ENCODE data around the gene LAPTM4A. TPM values are rescaled to one million over a fixed set of nuclear protein-coding genes. Genes with fewer than 3 reads are reported as not detected.

The LAPTM4A gene
- total RNA-seq, 1 donor from 2014 or later: 300 TPM

DNA sequence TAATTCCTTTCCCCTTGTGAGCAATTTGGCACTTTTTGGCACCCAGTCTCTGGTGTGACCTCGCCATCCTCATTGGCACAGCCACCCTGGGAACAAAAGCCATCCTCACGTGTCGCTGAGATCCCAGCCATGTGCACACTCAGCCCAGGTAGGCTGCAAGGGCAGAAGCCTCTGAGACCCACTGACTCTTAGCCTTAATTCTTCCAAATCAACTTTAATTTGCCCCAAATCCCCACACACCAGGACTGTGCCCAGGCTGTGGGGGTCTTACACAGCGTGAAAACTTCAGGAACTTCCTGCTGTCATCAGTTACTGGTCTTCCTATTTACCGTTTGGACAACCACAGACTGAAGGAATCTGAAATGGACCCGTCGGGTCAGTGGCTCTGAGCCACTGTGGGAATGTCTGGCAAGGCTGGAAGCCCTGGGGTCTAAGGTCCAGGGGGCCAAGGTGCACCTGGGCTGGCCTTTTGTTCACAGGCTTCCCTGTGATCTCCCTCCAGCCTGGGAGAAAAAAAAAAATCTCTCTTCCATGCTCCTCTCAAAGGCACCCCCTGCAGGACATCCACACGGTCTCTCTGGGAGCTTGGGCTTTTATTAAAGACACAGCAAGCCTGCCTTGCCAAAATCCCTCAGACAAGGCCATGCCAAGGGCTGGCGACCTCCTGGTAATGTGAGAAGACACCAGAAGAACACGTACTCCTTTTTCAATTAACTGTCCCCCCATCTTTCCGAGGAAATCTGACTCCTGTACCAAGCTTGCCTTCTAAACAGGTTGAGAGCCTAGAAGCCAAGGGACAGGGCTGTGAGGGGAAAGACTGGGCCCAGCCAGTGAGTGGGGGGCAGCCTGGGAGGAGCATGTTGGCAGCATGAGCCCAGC lies 42.1 kb upstream of the LAPTM4A start:
- no peak for TF ChIP-seq EZH2 (IDR thresholded peaks at IDR 0.05; ENCODE audit: insufficient read depth, low read length)
- TF ChIP-seq, protein P1, sequence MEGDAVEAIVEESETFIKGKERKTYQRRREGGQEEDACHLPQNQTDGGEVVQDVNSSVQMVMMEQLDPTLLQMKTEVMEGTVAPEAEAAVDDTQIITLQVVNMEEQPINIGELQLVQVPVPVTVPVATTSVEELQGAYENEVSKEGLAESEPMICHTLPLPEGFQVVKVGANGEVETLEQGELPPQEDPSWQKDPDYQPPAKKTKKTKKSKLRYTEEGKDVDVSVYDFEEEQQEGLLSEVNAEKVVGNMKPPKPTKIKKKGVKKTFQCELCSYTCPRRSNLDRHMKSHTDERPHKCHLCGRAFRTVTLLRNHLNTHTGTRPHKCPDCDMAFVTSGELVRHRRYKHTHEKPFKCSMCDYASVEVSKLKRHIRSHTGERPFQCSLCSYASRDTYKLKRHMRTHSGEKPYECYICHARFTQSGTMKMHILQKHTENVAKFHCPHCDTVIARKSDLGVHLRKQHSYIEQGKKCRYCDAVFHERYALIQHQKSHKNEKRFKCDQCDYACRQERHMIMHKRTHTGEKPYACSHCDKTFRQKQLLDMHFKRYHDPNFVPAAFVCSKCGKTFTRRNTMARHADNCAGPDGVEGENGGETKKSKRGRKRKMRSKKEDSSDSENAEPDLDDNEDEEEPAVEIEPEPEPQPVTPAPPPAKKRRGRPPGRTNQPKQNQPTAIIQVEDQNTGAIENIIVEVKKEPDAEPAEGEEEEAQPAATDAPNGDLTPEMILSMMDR (IDR thresholded peaks at IDR 0.05; ENCODE audit: insufficient read depth, low read depth, low read length): peak; percentile 65
- peaks cover 23% of the 10 kb centered on the region for H3K4me1 Mint-ChIP-seq (ENCODE audit: low read depth, unreplicated experiment)
- no peaks in the 10 kb centered on the region for H3K79me2 ChIP-seq (ENCODE audit: insufficient read depth, low read length)
- no peaks in the 10 kb centered on the region for H3K9me3 Mint-ChIP-seq (ENCODE audit: unreplicated experiment)
- no peak overlapping the region for H3K27ac ChIP-seq (ENCODE audit: low read depth, low read length)
- H3K4me3 Mint-ChIP-seq (ENCODE audit: unreplicated experiment): no peak overlapping the region
- no peaks in the 10 kb centered on the region for H3K36me3 Mint-ChIP-seq (ENCODE audit: low read depth, unreplicated experiment)
- no peak overlapping the region for H3K4me2 ChIP-seq (ENCODE audit: low read length)
- H3K27me3 ChIP-seq (ENCODE audit: insufficient read depth, low read length): no peaks in the 10 kb centered on the region
- peaks cover 22% of the 10 kb centered on the region for H3K4me1 ChIP-seq (ENCODE audit: insufficient read depth, low read length)
- H3K36me3 ChIP-seq (ENCODE audit: insufficient read depth, low read length): no peaks in the 10 kb centered on the region
- peak overlapping the region; percentile 53 for H3K27ac Mint-ChIP-seq (ENCODE audit: unreplicated experiment)
- H3K9ac ChIP-seq (ENCODE audit: low read length): no peak overlapping the region
- no peaks in the 10 kb centered on the region for H4K20me1 ChIP-seq (ENCODE audit: insufficient read depth, low read length)
- H3K4me3 ChIP-seq (ENCODE audit: insufficient read depth, low read depth, low read length): no peak overlapping the region
- FAIRE-seq (no peak), DNase-seq (ENCODE audit: low read depth) (peak; percentile 54)
- no peaks in the 10 kb centered on the region for H3K9me3 ChIP-seq (ENCODE audit: insufficient read depth, low read depth, low read length)
- H3K27me3 Mint-ChIP-seq (ENCODE audit: low read depth, unreplicated experiment): peaks cover 5% of the 10 kb centered on the region
- H2AFZ ChIP-seq (ENCODE audit: low read depth, low read length): peak overlapping the region; percentile 41

DNA sequence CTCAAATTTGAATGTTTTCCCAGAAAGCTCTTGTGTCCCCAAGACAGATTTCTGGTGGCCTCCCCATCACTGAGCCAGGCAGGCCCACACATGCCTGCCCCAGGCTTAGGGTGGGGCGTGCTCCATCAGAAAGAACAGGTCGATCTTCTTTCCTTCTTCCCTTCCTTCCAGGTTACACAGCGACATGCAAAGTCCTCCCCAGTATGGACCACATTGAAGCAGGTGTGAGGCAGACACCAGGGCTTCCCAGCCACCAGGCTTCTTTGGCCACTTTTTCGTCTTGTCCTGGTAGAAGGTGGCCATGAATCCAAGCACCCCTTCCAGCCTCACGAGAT lies 41.4 kb upstream of the LAPTM4A start:
- FAIRE-seq: no peak
- H3K27ac Mint-ChIP-seq (ENCODE audit: unreplicated experiment): no peak overlapping the region

More for the DNA sequence above, 41.4 kb upstream of the LAPTM4A start:
- Histone ChIP-seq H3K4me2 (ENCODE audit: low read length) (no peak overlapping the region), H3K79me2 (ENCODE audit: insufficient read depth, low read length) (no peaks in the 10 kb centered on the region), H3K36me3 (ENCODE audit: insufficient read depth, low read length) (no peaks in the 10 kb centered on the region), H3K4me3 (ENCODE audit: insufficient read depth, low read depth, low read length) (no peak overlapping the region), H4K20me1 (ENCODE audit: insufficient read depth, low read length) (no peaks in the 10 kb centered on the region), H3K27me3 (ENCODE audit: insufficient read depth, low read length) (no peaks in the 10 kb centered on the region), H3K27ac (ENCODE audit: low read depth, low read length) (no peak overlapping the region), H3K4me1 (ENCODE audit: insufficient read depth, low read length) (peaks cover 22% of the 10 kb centered on the region), H3K9me3 (ENCODE audit: insufficient read depth, low read depth, low read length) (no peaks in the 10 kb centered on the region), H2AFZ (ENCODE audit: low read depth, low read length) (no peak overlapping the region), H3K9ac (ENCODE audit: low read length) (no peak overlapping the region)
- H3K4me1 Mint-ChIP-seq (ENCODE audit: low read depth, unreplicated experiment): peaks cover 22% of the 10 kb centered on the region
- H3K27me3 Mint-ChIP-seq (ENCODE audit: low read depth, unreplicated experiment): peaks cover 5% of the 10 kb centered on the region
- no peaks in the 10 kb centered on the region for H3K9me3 Mint-ChIP-seq (ENCODE audit: unreplicated experiment)
- DNase-seq (ENCODE audit: low read depth): no peak
- no peaks in the 10 kb centered on the region for H3K36me3 Mint-ChIP-seq (ENCODE audit: low read depth, unreplicated experiment)
- H3K4me3 Mint-ChIP-seq (ENCODE audit: unreplicated experiment): no peak overlapping the region
- no peak for TF ChIP-seq EZH2 (IDR thresholded peaks at IDR 0.05; ENCODE audit: insufficient read depth, low read length)
- TF ChIP-seq, protein P1 (IDR thresholded peaks at IDR 0.05; ENCODE audit: insufficient read depth, low read depth, low read length): no peak
